KMS-11 (cell line): Measurements from ENCODE around the gene AKTIP.

ENCODE experiments used
- H2AFZ ChIP-seq: fragments of 200-600 bp; sonication (generic); 2 replicates; pipeline ENCODE4 v1.6.1; 2016; ENCODE audit warnings: antibody characterized with exemption, mixed run types, low read depth
- H3K27ac ChIP-seq: fragments of 200-600 bp; sonication (generic); 2 replicates; pipeline ENCODE4 v1.6.1; 2016; ENCODE audit warnings: mild to moderate bottlenecking, mixed run types
- H3K27me3 ChIP-seq: fragments of 200-600 bp; sonication (generic); 2 replicates; pipeline ENCODE4 v1.6.1; 2017; ENCODE audit warnings: mild to moderate bottlenecking, low read depth, mixed run types, moderate library complexity; ENCODE audit not compliant: insufficient read depth
- H3K36me3 ChIP-seq: fragments of 200-600 bp; sonication (generic); 2 replicates; pipeline ENCODE4 v1.6.1; 2017; ENCODE audit warnings: mild to moderate bottlenecking, mixed run types; ENCODE audit not compliant: insufficient read depth
- H3K4me1 ChIP-seq: fragments of 200-600 bp; sonication (generic); 2 replicates; pipeline ENCODE4 v1.6.1; 2016; ENCODE audit warnings: mild to moderate bottlenecking, low read depth, mixed run types; ENCODE audit not compliant: poor library complexity, severe bottlenecking
- H3K4me2 ChIP-seq: fragments of 200-600 bp; sonication (generic); 2 replicates; pipeline ENCODE4 v1.7.0; 2016; ENCODE audit warnings: mild to moderate bottlenecking, mixed run types
- H3K4me3 ChIP-seq: fragments of 200-600 bp; sonication (generic); IDR thresholded peaks from 2 replicates; pipeline ENCODE4 v1.6.1; 2017; ENCODE audit warnings: low read depth, low read length, mixed read lengths; ENCODE audit not compliant: insufficient read depth
- H3K79me2 ChIP-seq: fragments of 200-600 bp; sonication (generic); 2 replicates; pipeline ENCODE4 v1.6.1; 2016; ENCODE audit warnings: low read depth, mixed run types; ENCODE audit not compliant: insufficient read depth
- H3K9ac ChIP-seq: fragments of 200-600 bp; sonication (generic); 2 replicates; pipeline ENCODE4 v1.6.1; 2016; ENCODE audit warnings: mild to moderate bottlenecking, mixed run types
- H4K20me1 ChIP-seq: fragments of 200-600 bp; sonication (generic); 2 replicates; pipeline ENCODE4 v1.6.1; 2016; ENCODE audit warnings: mild to moderate bottlenecking, mixed run types; ENCODE audit not compliant: insufficient read depth
- TF ChIP-seq, protein P1 (sequence below): fragments of 200-600 bp; sonication (generic); conservative IDR thresholded peaks from 2 replicates; pipeline ENCODE4 v1.6.1; 2017; ENCODE audit warnings: low read depth, mild to moderate bottlenecking, antibody characterized with exemption, low read length, moderate library complexity, mixed read lengths

AKTIP gene

DNA sequence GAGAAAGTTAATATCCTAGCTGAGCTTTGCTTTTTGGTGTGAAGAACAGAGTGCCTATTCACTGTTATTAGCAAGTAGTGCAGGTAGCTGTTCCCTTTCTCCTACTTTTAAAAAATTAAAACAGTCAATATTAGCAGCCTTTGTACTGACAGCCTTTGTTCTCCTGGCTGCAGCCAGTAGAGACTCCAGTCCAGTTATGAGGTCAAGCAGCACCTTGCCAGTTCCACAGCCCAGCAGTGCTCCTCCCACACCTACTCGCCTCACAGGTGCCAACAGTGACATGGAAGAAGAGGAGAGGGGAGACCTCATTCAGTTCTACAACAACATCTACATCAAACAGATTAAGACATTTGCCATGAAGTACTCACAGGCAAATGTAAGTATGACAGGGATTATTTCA is 22.6 kb downstream of the AKTIP start:
- Histone ChIP-seq H3K36me3 (no peaks in the 10 kb centered on the region), H3K4me1 (no peaks in the 10 kb centered on the region), H3K4me3 (no peak overlapping the region)

GRCh38 chr16:53478965-53479364 is 24.0 kb downstream of the AKTIP start:
- Histone ChIP-seq H3K79me2 (no peaks in the 10 kb centered on the region), H4K20me1 (no peaks in the 10 kb centered on the region), H2AFZ (no peak overlapping the region), H3K27ac (no peak overlapping the region), H3K27me3 (no peaks in the 10 kb centered on the region), H3K4me1 (no peaks in the 10 kb centered on the region), H3K9ac (no peak overlapping the region), H3K36me3 (no peaks in the 10 kb centered on the region), H3K4me2 (no peak overlapping the region), H3K4me3 (no peak overlapping the region)
- TF ChIP-seq, protein P1, sequence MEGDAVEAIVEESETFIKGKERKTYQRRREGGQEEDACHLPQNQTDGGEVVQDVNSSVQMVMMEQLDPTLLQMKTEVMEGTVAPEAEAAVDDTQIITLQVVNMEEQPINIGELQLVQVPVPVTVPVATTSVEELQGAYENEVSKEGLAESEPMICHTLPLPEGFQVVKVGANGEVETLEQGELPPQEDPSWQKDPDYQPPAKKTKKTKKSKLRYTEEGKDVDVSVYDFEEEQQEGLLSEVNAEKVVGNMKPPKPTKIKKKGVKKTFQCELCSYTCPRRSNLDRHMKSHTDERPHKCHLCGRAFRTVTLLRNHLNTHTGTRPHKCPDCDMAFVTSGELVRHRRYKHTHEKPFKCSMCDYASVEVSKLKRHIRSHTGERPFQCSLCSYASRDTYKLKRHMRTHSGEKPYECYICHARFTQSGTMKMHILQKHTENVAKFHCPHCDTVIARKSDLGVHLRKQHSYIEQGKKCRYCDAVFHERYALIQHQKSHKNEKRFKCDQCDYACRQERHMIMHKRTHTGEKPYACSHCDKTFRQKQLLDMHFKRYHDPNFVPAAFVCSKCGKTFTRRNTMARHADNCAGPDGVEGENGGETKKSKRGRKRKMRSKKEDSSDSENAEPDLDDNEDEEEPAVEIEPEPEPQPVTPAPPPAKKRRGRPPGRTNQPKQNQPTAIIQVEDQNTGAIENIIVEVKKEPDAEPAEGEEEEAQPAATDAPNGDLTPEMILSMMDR, result no peak

More for the DNA sequence above, 22.6 kb downstream of the AKTIP start:
- TF ChIP-seq, protein P1, result no peak
- H3K27me3 ChIP-seq, result no peaks in the 10 kb centered on the region
- H4K20me1 ChIP-seq, result no peaks in the 10 kb centered on the region
- H3K79me2 ChIP-seq, result no peaks in the 10 kb centered on the region
- H2AFZ ChIP-seq, result no peak overlapping the region
- no peak overlapping the region for H3K4me2 ChIP-seq
- H3K9ac ChIP-seq, result no peak overlapping the region
- no peak overlapping the region for H3K27ac ChIP-seq

- H4K20me1 ChIP-seq, result no peaks in the 10 kb centered on the region
- TF ChIP-seq, protein P1, result no peak
- no peak overlapping the region for H2AFZ ChIP-seq
- no peaks in the 10 kb centered on the region for H3K4me1 ChIP-seq
- no peak overlapping the region for H3K9ac ChIP-seq
- H3K4me2 ChIP-seq, result no peak overlapping the region
- H3K4me3 ChIP-seq, result no peak overlapping the region
- H3K79me2 ChIP-seq, result no peaks in the 10 kb centered on the region
- no peaks in the 10 kb centered on the region for H3K36me3 ChIP-seq
- H3K27ac ChIP-seq, result no peak overlapping the region
- H3K27me3 ChIP-seq, result no peaks in the 10 kb centered on the region
These were observed 26.1 kb downstream of the AKTIP start for GRCh38 chr16:53476867-53477266.

DNA sequence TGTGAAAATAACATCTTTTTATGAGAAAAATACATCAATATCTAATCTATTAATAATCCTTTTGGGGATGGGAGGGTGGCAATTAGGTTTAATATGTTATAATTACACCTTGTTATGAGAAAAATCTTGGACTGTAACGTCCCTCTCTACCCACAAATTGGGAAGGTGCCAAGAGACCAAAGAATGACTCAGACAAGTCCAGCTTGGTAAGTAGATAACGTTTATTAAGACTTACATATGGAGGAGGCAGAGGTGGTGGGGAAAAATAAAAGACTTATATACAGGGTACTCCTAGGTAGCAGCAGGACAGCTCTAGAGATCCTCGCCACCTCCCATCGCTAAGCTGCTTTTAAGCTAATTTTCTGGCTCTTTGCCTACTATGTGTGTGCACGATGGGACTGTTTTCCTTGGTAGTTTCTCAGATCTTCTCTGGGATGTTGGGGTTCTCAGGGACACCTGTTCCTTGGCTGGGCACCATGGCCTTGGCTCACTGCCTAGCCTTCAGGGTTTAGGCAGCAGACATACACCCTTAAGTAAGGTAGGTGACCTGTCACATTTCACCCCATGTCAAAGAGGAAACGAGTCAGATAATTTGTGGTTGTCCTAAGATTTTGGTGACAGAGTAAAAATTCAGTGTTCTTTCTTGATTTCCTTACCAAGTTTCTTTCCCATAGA is 37.3 kb downstream of the AKTIP start:
- Histone ChIP-seq H3K27ac (no peak overlapping the region), H2AFZ (no peak overlapping the region), H3K4me2 (no peak overlapping the region), H4K20me1 (no peaks in the 10 kb centered on the region), H3K79me2 (no peaks in the 10 kb centered on the region), H3K4me1 (no peaks in the 10 kb centered on the region), H3K27me3 (no peaks in the 10 kb centered on the region), H3K36me3 (no peaks in the 10 kb centered on the region), H3K9ac (no peak overlapping the region), H3K4me3 (no peak overlapping the region)
- TF ChIP-seq, protein P1, result no peak
